Measurements from ENCODE around the gene RNF175. TPM values are rescaled to one million over a fixed set of nuclear protein-coding genes. Genes with fewer than 3 reads are reported as not detected.

The RNF175 gene
- total RNA-seq, 4 donors from 2014 or later = not detected

- no peak for TF ChIP-seq CTCF (IDR thresholded peaks at IDR 0.05; ENCODE audit: low read depth)
Observed at GRCh38 chr4:153763404-153763803, 3.6 kb upstream of the RNF175 start.

- no peak for TF ChIP-seq CTCF (IDR thresholded peaks at IDR 0.05; ENCODE audit: low read depth)
Observed at GRCh38 chr4:153758688-153759406, 977 bp downstream of the RNF175 start.

GRCh38 chr4:153758136-153758535 lies 1.7 kb downstream of the RNF175 start:
- no peak for TF ChIP-seq CTCF (IDR thresholded peaks at IDR 0.05; ENCODE audit: low read depth)

- TF ChIP-seq CTCF (IDR thresholded peaks at IDR 0.05; ENCODE audit: low read depth) = no peak
Observed at GRCh38 chr4:153757407-153757806, 2.4 kb downstream of the RNF175 start.

GRCh38 chr4:153755186-153755585 lies 4.6 kb downstream of the RNF175 start:
- no peak for TF ChIP-seq CTCF (IDR thresholded peaks at IDR 0.05; ENCODE audit: low read depth)

- TF ChIP-seq CTCF (IDR thresholded peaks at IDR 0.05; ENCODE audit: low read depth) = no peak
Observed at GRCh38 chr4:153750197-153750817, 9.5 kb downstream of the RNF175 start.

GRCh38 chr4:153748378-153748777 lies 11.4 kb downstream of the RNF175 start:
- no peak for TF ChIP-seq CTCF (IDR thresholded peaks at IDR 0.05; ENCODE audit: low read depth)
